Mononuclear cell (primary cell): ENCODE data around the gene COL5A3. TPM values are rescaled to one million over a fixed set of nuclear protein-coding genes. Genes with fewer than 3 reads are reported as not detected.

Experiments used
- H3K27me3 ChIP-seq: 2 replicates; pipeline ENCODE4 v1.6.0; 2011; ENCODE audit warnings: low read length, control low read depth; ENCODE audit not compliant: insufficient read depth
- H3K4me1 ChIP-seq: 2 replicates; pipeline ENCODE4 v1.5.1; 2011; ENCODE audit warnings: mild to moderate bottlenecking, low read length, control low read depth; ENCODE audit not compliant: insufficient read depth
- H3K4me3 ChIP-seq: 2 replicates; pipeline ENCODE4 v1.5.1; 2011; ENCODE audit warnings: mild to moderate bottlenecking, low read length, moderate library complexity
- H3K9me3 ChIP-seq: 2 replicates; pipeline ENCODE4 v1.5.1; 2011; ENCODE audit warnings: low read depth, mild to moderate bottlenecking, control low read depth, low read length
- total RNA-seq: library from RNA; depleted of rRNA; stranded (reverse); fragments of >200 nt; gene quantifications from one replicate; pipeline ENCODE4 v1.2.3, GENCODE V29; 2012

The COL5A3 gene
- total RNA-seq, 1 donor, result 1.0 TPM

DNA sequence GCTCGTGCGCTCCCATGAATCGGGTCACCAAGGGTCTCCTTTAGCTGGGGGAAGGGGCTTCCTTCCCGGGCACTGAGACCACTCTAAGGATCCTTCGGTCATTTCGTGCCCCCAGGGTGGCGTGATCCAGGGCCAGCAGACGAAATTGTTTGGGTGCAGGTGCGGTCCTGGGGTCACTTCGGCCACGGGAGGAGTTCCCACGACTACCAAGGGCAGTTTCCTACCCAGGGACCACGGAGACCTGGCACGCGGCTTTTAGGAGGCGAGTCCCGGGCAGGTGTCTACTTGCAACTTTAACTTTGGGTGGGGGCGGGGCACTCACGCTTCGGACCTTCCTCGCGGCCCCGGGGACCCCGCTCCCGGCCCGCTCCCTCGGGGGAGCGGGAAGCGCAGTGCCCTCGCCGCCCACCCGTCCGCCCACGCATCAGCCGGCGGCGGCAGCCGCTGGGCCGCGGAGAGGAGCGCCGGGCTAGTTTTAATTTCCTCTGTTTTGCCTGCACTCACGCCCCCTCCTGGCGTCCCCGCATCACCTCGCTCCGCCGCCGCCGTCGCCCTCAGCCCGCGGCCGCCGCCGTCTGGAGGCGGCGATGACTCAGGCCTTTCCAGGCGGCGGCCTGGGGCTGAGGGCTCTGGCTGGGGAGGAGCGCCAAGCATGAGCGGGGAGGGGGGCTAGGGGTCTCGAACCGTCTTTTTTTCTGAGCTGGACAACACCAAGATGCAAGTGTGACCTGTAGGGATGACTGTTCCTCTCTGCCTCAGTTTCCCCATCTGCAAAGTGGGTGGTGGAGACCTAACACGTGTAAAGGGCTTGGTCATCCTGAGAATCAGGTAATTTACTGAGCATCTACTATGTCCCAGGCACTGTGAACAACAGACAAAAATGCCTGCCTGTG lies 95.7 kb downstream of the COL5A3 start:
- H3K4me1 ChIP-seq, result peaks cover 10% of the 10 kb centered on the region
- no peaks in the 10 kb centered on the region for H3K9me3 ChIP-seq
- H3K27me3 ChIP-seq, result peaks cover 43% of the 10 kb centered on the region
- H3K4me3 ChIP-seq, result no peak overlapping the region

DNA sequence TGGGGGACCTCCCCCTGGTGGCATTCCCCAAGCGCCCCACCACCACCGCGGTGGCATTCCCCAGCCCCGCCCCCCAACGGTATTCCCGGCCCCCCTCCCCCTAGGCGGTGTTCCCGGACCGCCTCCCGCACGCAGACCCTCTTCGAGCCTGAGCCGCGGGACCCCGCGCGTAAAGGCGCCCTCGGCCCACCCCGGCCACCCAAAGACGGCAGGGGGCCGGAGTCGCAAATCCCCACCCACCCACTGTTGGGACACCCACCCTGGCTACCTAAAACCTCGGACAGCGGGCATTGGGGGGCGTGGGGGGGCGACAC lies 96.3 kb downstream of the COL5A3 start:
- Histone ChIP-seq H3K27me3 (peaks cover 43% of the 10 kb centered on the region), H3K4me3 (no peak overlapping the region), H3K9me3 (no peaks in the 10 kb centered on the region), H3K4me1 (peaks cover 10% of the 10 kb centered on the region)

DNA sequence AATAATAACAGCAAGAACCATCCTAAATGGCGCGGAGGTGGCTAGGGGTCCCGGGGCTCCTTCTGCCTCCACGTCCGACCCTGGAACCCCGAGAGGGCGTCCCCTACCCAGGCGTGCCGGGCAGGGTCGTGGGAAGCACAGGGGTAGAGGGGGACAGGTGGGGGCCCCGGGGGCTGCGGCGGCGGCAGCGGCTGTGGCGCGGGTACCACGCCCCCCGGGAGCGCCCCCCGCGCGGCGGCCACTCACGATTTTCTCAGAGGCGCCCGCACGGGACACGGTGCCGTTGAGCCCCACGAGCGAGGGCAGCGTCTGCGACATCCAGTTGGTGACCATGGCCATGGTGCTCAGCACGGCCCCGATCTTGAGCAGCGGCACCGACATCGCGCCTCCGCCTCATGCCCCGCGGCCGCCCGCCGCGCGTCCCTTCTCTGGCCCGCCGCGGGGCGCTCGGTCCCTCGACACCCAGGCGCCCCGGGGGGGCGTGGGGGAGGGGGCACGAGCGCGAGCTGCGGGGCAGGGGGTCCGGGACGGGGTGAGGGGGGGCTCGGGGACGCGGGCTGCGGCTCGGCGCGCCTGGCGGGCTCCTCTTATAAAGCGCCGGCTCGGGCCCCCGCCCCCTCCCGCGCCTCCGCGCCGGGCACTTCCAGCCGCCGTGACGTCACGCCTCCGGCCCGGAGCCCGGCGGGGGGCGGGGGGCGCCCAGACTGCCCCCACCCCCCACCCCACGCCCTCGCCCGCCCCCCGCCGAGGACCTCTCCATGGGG lies 96.9 kb downstream of the COL5A3 start:
- no peak overlapping the region for H3K4me3 ChIP-seq
- H3K4me1 ChIP-seq, result peaks cover 10% of the 10 kb centered on the region
- H3K27me3 ChIP-seq, result peaks cover 43% of the 10 kb centered on the region
- H3K9me3 ChIP-seq, result no peaks in the 10 kb centered on the region

DNA sequence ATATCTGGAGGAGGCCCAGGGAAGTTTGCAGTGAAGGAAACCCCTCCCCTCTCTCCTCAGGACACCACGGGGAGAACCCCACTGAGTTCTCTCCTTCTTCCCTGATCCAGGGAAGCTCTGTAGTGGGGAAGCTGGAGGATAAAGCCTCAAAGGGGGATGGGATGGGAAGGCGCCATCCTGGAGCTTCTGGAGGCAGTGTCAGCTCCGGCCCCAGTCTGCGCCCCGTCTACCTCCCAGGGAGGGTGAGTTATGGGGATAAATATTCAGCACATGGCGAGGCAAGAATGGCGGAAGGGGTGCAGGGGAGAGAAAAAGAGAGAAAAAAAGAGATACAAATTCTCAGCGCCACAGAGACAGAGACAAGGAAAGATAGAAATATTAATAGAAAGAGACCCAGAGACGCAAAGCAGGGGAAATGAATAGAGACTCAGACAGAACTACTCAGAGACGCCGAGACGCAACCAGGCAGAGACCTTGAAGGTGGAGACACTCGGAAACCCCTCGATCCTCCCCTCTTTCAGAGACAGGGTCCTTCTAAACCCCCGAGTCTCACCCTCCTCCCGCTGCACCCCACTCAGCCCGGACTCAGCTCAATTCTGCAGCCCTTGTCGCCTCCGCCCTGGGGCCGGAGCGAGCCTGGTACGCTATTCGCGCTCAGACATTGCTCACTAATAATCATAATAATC lies 97.6 kb downstream of the COL5A3 start:
- Histone ChIP-seq H3K9me3 (no peaks in the 10 kb centered on the region), H3K4me1 (peaks cover 10% of the 10 kb centered on the region), H3K4me3 (no peak overlapping the region), H3K27me3 (peaks cover 43% of the 10 kb centered on the region)

GRCh38 chr19:9911524-9912185 lies 98.6 kb downstream of the COL5A3 start:
- peaks cover 40% of the 10 kb centered on the region for H3K27me3 ChIP-seq
- H3K4me1 ChIP-seq, result peaks cover 10% of the 10 kb centered on the region
- no peak overlapping the region for H3K4me3 ChIP-seq
- no peaks in the 10 kb centered on the region for H3K9me3 ChIP-seq

DNA sequence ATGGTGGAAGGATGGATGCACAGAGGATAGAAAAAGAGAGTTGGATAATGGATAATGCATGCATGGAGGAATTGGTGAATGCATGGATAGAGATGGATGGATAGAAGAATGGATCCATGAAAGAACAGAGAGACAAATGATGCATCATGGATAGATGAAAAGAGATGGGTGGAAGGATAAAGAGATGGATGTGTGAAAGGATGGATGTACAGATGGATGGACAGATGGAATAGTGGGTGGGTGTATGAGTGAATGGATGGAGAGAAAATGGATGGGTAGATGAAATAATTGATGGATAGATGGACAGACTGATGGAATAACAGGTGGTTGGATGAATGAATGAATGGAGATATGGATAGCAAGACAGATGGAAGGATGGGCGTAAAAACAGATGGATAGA lies 99.7 kb downstream of the COL5A3 start:
- Histone ChIP-seq H3K4me1 (peaks cover 10% of the 10 kb centered on the region), H3K27me3 (peaks cover 40% of the 10 kb centered on the region), H3K4me3 (no peak overlapping the region), H3K9me3 (no peaks in the 10 kb centered on the region)

Other genes starting within 250 kb of the COL5A3 start
- gene ZNF846, start 241.8 kb downstream of the COL5A3 start, total RNA-seq, result 4.8 TPM
- gene FBXL12, start 191.4 kb downstream of the COL5A3 start, total RNA-seq, result 17.1 TPM
- gene UBL5, start 182.6 kb downstream of the COL5A3 start, total RNA-seq, result 75.8 TPM
- gene PIN1, start 175.2 kb downstream of the COL5A3 start, total RNA-seq, result 44.7 TPM
- 1.3 TPM for gene OLFM2, start 74.0 kb downstream of the COL5A3 start, total RNA-seq
- gene RDH8, start 3.0 kb upstream of the COL5A3 start, total RNA-seq, result 0.10 TPM
- gene SHFL, start 75.8 kb upstream of the COL5A3 start, total RNA-seq, result 28.0 TPM
- gene ANGPTL6, start 92.2 kb upstream of the COL5A3 start, total RNA-seq, result 0.63 TPM
- gene PPAN, start 95.9 kb upstream of the COL5A3 start, total RNA-seq, result 31.6 TPM
- gene P2RY11, start 101.2 kb upstream of the COL5A3 start, total RNA-seq, result 8.3 TPM
- 286 TPM for gene EIF3G, start 109.4 kb upstream of the COL5A3 start, total RNA-seq
- gene DNMT1, start 184.4 kb upstream of the COL5A3 start, total RNA-seq, result 53.0 TPM
- gene S1PR2, start 220.8 kb upstream of the COL5A3 start, total RNA-seq, result 5.6 TPM
- 14.9 TPM for gene MRPL4, start 241.7 kb upstream of the COL5A3 start, total RNA-seq